Ovary (tissue), 3 donors: Measurements from ENCODE around the gene MEP1A.

Experiments used
- CTCF ChIP-seq, 3 donors: fragments of 450-650 bp in 2 of 3; fragments of 200-600 bp in 1 of 3; IDR thresholded peaks; one replicate each; pipeline versions ENCODE4 v1.5.1 to v1.8.0; 2016 to 2022; ENCODE audit warnings: antibody characterized with exemption in 3 of 3, mild to moderate bottlenecking in 1 of 3
- EP300 ChIP-seq: sonication (generic); formaldehyde crosslinking; IDR thresholded peaks from one replicate; pipeline ENCODE4 v1.6.1; 2017; ENCODE audit warnings: antibody characterized with exemption
- POLR2A ChIP-seq: fragments of 450-650 bp; IDR thresholded peaks from one replicate; pipeline ENCODE4 v1.6.1; 2017; ENCODE audit warnings: antibody characterized with exemption, mild to moderate bottlenecking, moderate library complexity
- donor health status: DM: no; HTN: no; CAD: no.

- no peak for TF ChIP-seq CTCF (IDR thresholded peaks at IDR 0.05)
- TF ChIP-seq POLR2A = no peak
- TF ChIP-seq EP300 = no peak
Observed at GRCh38 chr6:46772762-46773161, 20.4 kb upstream of the MEP1A start.
